ENCODE measurements around the gene MOCOS. TPM values are rescaled to one million over a fixed set of nuclear protein-coding genes. Genes with fewer than 3 reads are reported as not detected.

MOCOS gene
- polyA plus RNA-seq, 1 experiment = 12.6 TPM

DNA sequence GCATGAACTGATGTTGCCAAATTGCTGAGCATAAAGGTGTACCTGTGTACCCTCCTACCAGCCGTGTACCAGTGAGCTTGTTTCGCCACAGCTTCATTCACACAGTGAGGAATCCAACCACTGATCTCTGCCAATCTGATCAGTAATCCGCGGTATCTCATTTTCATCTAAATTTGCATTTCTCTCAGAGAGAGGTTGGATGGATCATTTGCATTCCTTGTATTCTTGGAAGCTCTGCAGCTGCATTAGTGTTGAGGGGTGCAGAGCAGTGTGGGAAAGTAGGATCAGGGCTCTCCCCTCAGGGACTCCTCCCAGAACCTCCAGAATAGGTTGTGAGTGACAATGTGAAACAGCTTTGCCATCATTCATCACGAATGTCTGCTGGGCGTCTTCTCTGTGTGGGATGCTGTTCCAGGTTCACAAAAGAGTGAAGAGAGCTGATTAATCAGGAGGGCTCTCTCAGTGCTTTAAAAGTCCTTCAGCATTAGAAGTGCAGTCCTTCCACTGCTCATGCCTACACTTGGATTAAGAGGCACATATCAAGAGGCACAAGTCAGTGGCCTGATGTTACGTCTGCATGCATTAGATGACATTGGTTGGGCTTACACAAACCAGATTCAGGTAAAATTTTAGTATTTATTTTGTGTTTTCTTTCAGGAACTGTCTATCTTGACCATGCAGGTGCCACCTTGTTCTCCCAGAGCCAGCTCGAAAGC is 7.5 kb downstream of the MOCOS start:
- no peak for DNase-seq (ENCODE audit: low read depth)
- POLR2A ChIA-PET = no interaction called here
- TF ChIP-seq, protein P1, sequence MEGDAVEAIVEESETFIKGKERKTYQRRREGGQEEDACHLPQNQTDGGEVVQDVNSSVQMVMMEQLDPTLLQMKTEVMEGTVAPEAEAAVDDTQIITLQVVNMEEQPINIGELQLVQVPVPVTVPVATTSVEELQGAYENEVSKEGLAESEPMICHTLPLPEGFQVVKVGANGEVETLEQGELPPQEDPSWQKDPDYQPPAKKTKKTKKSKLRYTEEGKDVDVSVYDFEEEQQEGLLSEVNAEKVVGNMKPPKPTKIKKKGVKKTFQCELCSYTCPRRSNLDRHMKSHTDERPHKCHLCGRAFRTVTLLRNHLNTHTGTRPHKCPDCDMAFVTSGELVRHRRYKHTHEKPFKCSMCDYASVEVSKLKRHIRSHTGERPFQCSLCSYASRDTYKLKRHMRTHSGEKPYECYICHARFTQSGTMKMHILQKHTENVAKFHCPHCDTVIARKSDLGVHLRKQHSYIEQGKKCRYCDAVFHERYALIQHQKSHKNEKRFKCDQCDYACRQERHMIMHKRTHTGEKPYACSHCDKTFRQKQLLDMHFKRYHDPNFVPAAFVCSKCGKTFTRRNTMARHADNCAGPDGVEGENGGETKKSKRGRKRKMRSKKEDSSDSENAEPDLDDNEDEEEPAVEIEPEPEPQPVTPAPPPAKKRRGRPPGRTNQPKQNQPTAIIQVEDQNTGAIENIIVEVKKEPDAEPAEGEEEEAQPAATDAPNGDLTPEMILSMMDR (IDR thresholded peaks at IDR 0.05; ENCODE audit: insufficient read depth, low read depth, low read length) = no peak
- Histone ChIP-seq H3K27me3 (ENCODE audit: control insufficient read depth, insufficient read depth, low read length) (no peaks in the 10 kb centered on the region), H3K4me3 (ENCODE audit: low read depth, low read length) (no peak overlapping the region), H3K36me3 (ENCODE audit: control insufficient read depth, insufficient read depth, low read length) (peaks cover 4% of the 10 kb centered on the region)
- CTCF ChIA-PET = interaction anchor here (0.5 kb wide), 1 partner anchor 70 kb away, joined by 5 read pairs; no protein-coding TSS in a partner anchor

DNA sequence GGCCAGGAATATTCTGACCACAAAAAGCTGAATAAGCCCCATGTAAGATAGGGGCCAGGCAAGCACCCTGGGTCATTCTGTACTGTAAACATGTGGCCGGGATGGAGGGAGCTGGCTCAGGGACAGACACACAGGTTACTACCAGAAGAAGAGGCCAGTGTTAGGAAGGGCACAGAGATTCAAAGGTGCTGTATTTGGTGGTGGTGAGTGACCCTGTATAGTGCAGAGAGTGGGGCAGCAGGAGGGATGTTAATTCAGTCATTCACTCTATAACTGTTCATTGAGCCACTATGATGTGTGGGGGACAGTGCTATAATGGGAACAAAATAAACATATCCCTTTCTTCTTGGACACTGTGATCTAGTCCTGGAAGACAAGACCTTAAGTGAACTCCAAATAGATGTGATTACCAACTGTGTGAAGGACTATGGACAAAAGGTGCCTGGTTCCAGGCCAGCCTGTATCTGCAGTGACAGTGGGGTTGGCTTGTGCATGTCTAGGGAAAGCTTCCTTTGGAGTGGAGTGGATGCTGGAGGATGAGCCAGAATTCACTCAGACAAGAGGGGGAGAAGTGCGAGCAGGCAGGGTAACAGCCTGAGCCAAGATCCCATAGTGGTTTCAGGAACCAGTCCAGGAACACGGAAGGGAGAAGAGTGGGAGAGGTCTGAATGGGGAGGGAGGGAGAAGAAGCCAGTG is 8.3 kb downstream of the MOCOS start:
- TF ChIP-seq, protein P1 (IDR thresholded peaks at IDR 0.05; ENCODE audit: insufficient read depth, low read depth, low read length) = no peak
- Histone ChIP-seq H3K36me3 (ENCODE audit: control insufficient read depth, insufficient read depth, low read length) (peaks cover 4% of the 10 kb centered on the region), H3K27me3 (ENCODE audit: control insufficient read depth, insufficient read depth, low read length) (no peaks in the 10 kb centered on the region), H3K4me3 (ENCODE audit: low read depth, low read length) (no peak overlapping the region)
- DNase-seq (ENCODE audit: low read depth) = no peak
- ChIA-PET POLR2A (no interaction called here), CTCF (interaction anchor here (1.8 kb wide), 1 partner anchor 67 kb away, joined by 5 read pairs; the partner anchor contains the start of gene SLC39A6)

DNA sequence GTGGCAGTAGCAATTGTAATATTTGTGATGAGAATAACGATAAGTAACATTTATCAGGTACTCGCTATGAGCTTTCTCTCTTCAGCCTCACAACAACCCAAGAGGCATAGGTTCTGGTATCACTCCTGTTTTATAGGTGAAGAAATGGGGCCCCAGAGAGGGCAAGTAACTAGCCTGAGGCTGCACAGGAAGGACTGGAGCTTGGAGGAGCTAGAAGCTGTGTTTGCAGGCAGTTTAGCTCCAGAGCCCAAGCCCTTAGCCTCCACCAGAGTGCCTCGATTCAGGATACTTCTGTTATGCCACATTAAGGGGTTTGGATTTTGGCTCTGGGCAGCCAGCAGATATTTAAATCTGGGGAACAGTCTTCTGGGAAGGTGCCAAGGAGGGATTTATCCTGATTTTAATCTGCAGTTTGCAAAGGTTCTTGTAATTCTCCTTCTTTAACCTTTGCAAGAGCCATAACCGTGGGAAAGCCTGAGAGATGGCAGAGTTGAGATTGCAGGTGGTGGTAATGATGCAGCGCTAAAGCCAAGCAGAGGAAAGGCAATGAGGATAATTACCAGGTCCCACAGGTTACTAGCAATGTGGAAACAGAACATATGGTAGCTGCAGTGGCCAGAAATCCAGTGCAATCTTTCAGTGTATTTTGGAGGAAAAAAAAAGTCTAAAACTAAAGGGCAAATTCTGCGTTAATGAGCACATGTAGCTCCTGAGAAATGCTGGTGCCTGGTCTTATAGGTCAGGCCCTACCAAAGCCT is 9.1 kb downstream of the MOCOS start:
- no peak overlapping the region for H3K4me3 ChIP-seq (ENCODE audit: low read depth, low read length)
- DNase-seq (ENCODE audit: low read depth) = no peak
- TF ChIP-seq, protein P1 (IDR thresholded peaks at IDR 0.05; ENCODE audit: insufficient read depth, low read depth, low read length) = no peak
- POLR2A ChIA-PET = no interaction called here
- CTCF ChIA-PET = interaction anchor here (1.8 kb wide), 1 partner anchor 68 kb away, joined by 5 read pairs; the partner anchor contains the start of gene SLC39A6
- H3K27me3 ChIP-seq (ENCODE audit: control insufficient read depth, insufficient read depth, low read length) = no peaks in the 10 kb centered on the region
- peaks cover 4% of the 10 kb centered on the region for H3K36me3 ChIP-seq (ENCODE audit: control insufficient read depth, insufficient read depth, low read length)

DNA sequence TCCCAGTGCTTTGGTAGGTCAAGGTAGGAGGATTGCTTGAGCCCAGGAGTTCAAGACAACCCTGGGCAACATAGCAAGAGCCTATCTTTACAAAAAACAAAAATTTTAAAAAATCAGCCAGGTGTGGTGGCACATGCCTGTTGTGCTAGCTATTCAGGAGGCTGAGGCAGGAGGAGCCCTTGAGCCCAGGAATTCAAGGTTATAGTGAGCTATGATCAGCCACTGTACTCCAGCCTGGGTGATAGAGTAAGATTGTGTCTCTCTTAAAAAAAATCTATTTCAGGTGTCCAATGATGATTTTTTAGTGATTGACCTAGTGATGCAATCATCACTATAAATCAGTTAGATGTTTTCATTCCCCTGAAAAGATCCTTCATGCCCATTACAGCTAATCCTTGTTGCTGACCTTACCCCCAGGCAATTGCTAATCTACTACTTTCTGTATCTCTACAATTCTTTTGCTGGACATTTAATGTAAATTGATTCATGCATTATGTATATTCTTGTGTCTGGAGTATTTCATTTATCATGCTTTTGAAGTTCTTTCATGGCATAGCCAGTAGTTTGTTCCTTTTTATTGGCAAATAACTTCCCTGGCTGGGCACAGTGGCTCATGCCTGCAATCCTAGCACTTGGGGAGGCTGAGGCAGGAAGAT is 10.3 kb downstream of the MOCOS start:
- H3K4me3 ChIP-seq (ENCODE audit: low read depth, low read length) = no peak overlapping the region
- TF ChIP-seq, protein P1 (IDR thresholded peaks at IDR 0.05; ENCODE audit: insufficient read depth, low read depth, low read length) = no peak
- ChIA-PET POLR2A (no interaction called here), CTCF (interaction anchor here (1.0 to 1.8 kb wide), 2 partner anchors 9 to 69 kb away, joined by 4 to 5 read pairs; partner anchors contain the start of gene SLC39A6)
- H3K27me3 ChIP-seq (ENCODE audit: control insufficient read depth, insufficient read depth, low read length) = no peaks in the 10 kb centered on the region
- peaks cover 4% of the 10 kb centered on the region for H3K36me3 ChIP-seq (ENCODE audit: control insufficient read depth, insufficient read depth, low read length)
- no peak for DNase-seq (ENCODE audit: low read depth)
